Tibial nerve (tissue), 4 donors: Measurements from ENCODE around the gene GALNT6. TPM values are rescaled to one million over a fixed set of nuclear protein-coding genes. Genes with fewer than 3 reads are reported as not detected.

Source experiments
- DNase-seq, 2 donors: peaks; one replicate each; pipeline ENCODE4 v3.0.0-alpha.2; 2019; ENCODE audit warnings: low spot score in 2 of 2
- H3K27ac ChIP-seq, 4 donors: fragments of 200-600 bp; sonication (generic) in 3 of 4; one replicate each; pipeline ENCODE4 v1.5.1; 2017 to 2019; ENCODE audit warnings: mild to moderate bottlenecking in 1 of 4
- H3K27me3 ChIP-seq, 2 donors: fragments of 200-600 bp; sonication (generic) in 1 of 2; one replicate each; pipeline versions ENCODE4 v1.5.1 to v1.6.0; 2017 to 2019
- H3K36me3 ChIP-seq, 3 donors: fragments of 200-600 bp; sonication (generic); one replicate each; pipeline ENCODE4 v1.5.1; 2018 to 2019
- H3K4me1 ChIP-seq, 4 donors: fragments of 200-600 bp; sonication (generic) in 3 of 4; one replicate each; pipeline ENCODE4 v1.5.1; 2017 to 2019
- H3K4me3 ChIP-seq, 4 donors: fragments of 200-600 bp; sonication (generic) in 3 of 4; one replicate each; pipeline ENCODE4 v1.5.1; 2017 to 2019; ENCODE audit warnings: mild to moderate bottlenecking in 1 of 4, moderate library complexity in 1 of 4
- H3K9me3 ChIP-seq, 4 donors: fragments of 200-600 bp; sonication (generic) in 3 of 4; one replicate each; pipeline ENCODE4 v1.5.1; 2017 to 2019
- CTCF ChIP-seq, 5 experiments: fragments of 200-600 bp in 3 of 5; fragments of 450-650 bp in 2 of 5; sonication (generic) in 3 of 5; IDR thresholded peaks; one replicate each; pipeline ENCODE4 v1.5.1; 2016 to 2019; ENCODE audit warnings: antibody characterized with exemption in 5 of 5, mild to moderate bottlenecking in 3 of 5, moderate library complexity in 2 of 5
- EP300 ChIP-seq, 2 donors: sonication (generic); formaldehyde crosslinking; IDR thresholded peaks; one replicate each; pipeline ENCODE4 v1.6.1; 2017; ENCODE audit warnings: antibody characterized with exemption in 2 of 2, mild to moderate bottlenecking in 1 of 2
- POLR2A ChIP-seq, 2 donors: fragments of 450-650 bp; IDR thresholded peaks; one replicate each; pipeline ENCODE4 v1.6.1; 2017; ENCODE audit warnings: antibody characterized with exemption in 2 of 2, mild to moderate bottlenecking in 2 of 2, moderate library complexity in 2 of 2
- WGBS, 2 donors: methylation state at CpG; one replicate each; pipeline ENCODE4 v1.1.5; 2018; 5-methylcytosine and 5-hydroxymethylcytosine counted together
- total RNA-seq, 4 donors: library from RNA; depleted of rRNA; stranded (reverse); fragments of >200 nt; gene quantifications; one replicate each; pipeline ENCODE4 v1.1.0, GENCODE V29; 2016

Gene GALNT6
- total RNA-seq, 4 donors from 2014 or later: 1.0 to 6.3 (median 4.3) TPM

GRCh38 chr12:51364001-51364400 is 27.2 kb downstream of the GALNT6 start:
- H3K36me3 ChIP-seq: no peaks in the 10 kb centered on the region
- WGBS, 2 donors: 90 to 91% methylated on average over 11 of the region's 11 CpGs
- no peak for DNase-seq
- H3K9me3 ChIP-seq: no peaks in the 10 kb centered on the region
- no peaks in the 10 kb centered on the region for H3K27me3 ChIP-seq
- TF ChIP-seq POLR2A (IDR thresholded peaks at IDR 0.05): no peak
- no peak for TF ChIP-seq EP300 (IDR thresholded peaks at IDR 0.05)
- no peak for TF ChIP-seq CTCF (IDR thresholded peaks at IDR 0.05)
- H3K4me3 ChIP-seq: no peak overlapping the region
- H3K27ac ChIP-seq: no peak overlapping the region
- H3K4me1 ChIP-seq: peaks cover 0 to under 1% (median 0%) of the 10 kb centered on the region in 4 donors

GRCh38 chr12:51362747-51363342 is 28.4 kb downstream of the GALNT6 start:
- DNase-seq: no peak
- no peak for TF ChIP-seq EP300 (IDR thresholded peaks at IDR 0.05)
- no peak for TF ChIP-seq POLR2A (IDR thresholded peaks at IDR 0.05)
- 67 to 87% methylated on average over 2 of the region's 2 CpGs for WGBS, 2 donors
- Histone ChIP-seq H3K36me3 (no peaks in the 10 kb centered on the region), H3K4me3 (no peak overlapping the region), H3K27me3 (no peaks in the 10 kb centered on the region), H3K9me3 (no peaks in the 10 kb centered on the region), H3K4me1 (no peaks in the 10 kb centered on the region), H3K27ac (peak overlapping the region in 1 of 4 donors; percentile 53)

- no peak for TF ChIP-seq POLR2A (IDR thresholded peaks at IDR 0.05)
- TF ChIP-seq EP300 (IDR thresholded peaks at IDR 0.05): peak in 1 of 2 donors; percentile 15
- Histone ChIP-seq H3K36me3 (no peaks in the 10 kb centered on the region), H3K4me3 (no peak overlapping the region), H3K27ac (peak overlapping the region in 2 of 4 donors; percentile 43 to 69), H3K27me3 (no peaks in the 10 kb centered on the region), H3K9me3 (no peaks in the 10 kb centered on the region), H3K4me1 (no peaks in the 10 kb centered on the region)
- no peak for DNase-seq
- 30 to 59% methylated on average over 6 of the region's 6 CpGs for WGBS, 2 donors
Observed at GRCh38 chr12:51362307-51362706, 28.9 kb downstream of the GALNT6 start.

- no peaks in the 10 kb centered on the region for H3K27me3 ChIP-seq
- H3K36me3 ChIP-seq: no peaks in the 10 kb centered on the region
- TF ChIP-seq POLR2A (IDR thresholded peaks at IDR 0.05): no peak
- no peak for TF ChIP-seq EP300 (IDR thresholded peaks at IDR 0.05)
- TF ChIP-seq CTCF (IDR thresholded peaks at IDR 0.05): no peak
- H3K4me1 ChIP-seq: no peaks in the 10 kb centered on the region
- WGBS, 2 donors: 85 to 86% methylated on average over 8 of the region's 8 CpGs
- H3K9me3 ChIP-seq: no peaks in the 10 kb centered on the region
- no peak overlapping the region for H3K4me3 ChIP-seq
- peak overlapping the region in 2 of 4 donors; percentile 43 to 69 for H3K27ac ChIP-seq
- DNase-seq: no peak
Observed at GRCh38 chr12:51361161-51362016, 29.8 kb downstream of the GALNT6 start.

- no peak for TF ChIP-seq EP300 (IDR thresholded peaks at IDR 0.05)
- no peak for TF ChIP-seq CTCF (IDR thresholded peaks at IDR 0.05)
- no peak for TF ChIP-seq POLR2A (IDR thresholded peaks at IDR 0.05)
- Histone ChIP-seq H3K4me3 (no peak overlapping the region), H3K4me1 (no peaks in the 10 kb centered on the region), H3K9me3 (no peaks in the 10 kb centered on the region), H3K27ac (no peak overlapping the region), H3K27me3 (no peaks in the 10 kb centered on the region), H3K36me3 (no peaks in the 10 kb centered on the region)
- DNase-seq: no peak
- WGBS, 2 donors: 97 to 100% methylated on average over 2 of the region's 2 CpGs
Observed at GRCh38 chr12:51360315-51360714, 30.9 kb downstream of the GALNT6 start.

GRCh38 chr12:51359851-51360250 is 31.4 kb downstream of the GALNT6 start:
- no peaks in the 10 kb centered on the region for H3K4me1 ChIP-seq
- no peak for DNase-seq
- no peaks in the 10 kb centered on the region for H3K9me3 ChIP-seq
- H3K27ac ChIP-seq: no peak overlapping the region
- no peaks in the 10 kb centered on the region for H3K36me3 ChIP-seq
- H3K4me3 ChIP-seq: no peak overlapping the region
- H3K27me3 ChIP-seq: no peaks in the 10 kb centered on the region
- 73 to 82% methylated on average over 4 of the region's 4 CpGs for WGBS, 2 donors
- no peak for TF ChIP-seq POLR2A (IDR thresholded peaks at IDR 0.05)
- TF ChIP-seq CTCF (IDR thresholded peaks at IDR 0.05): no peak
- no peak for TF ChIP-seq EP300 (IDR thresholded peaks at IDR 0.05)
